Measurements from ENCODE around the gene LSAMP.
"Not testable (repeated sequence)": the region's sequence is repeated elsewhere in the genome, so short reads cannot be mapped to it uniquely, and the experiment has no call there.

Gene LSAMP

GRCh38 chr3:115845986-115846385, 599.3 kb downstream of the LSAMP start:
- Histone ChIP-seq H3K4me3 (ENCODE audit: low read length) (no peak overlapping the region), H3K4me1 (ENCODE audit: insufficient read depth, low read length) (no peaks in the 10 kb centered on the region), H2AFZ (ENCODE audit: low read depth, low read length) (no peak overlapping the region), H3K9me3 (ENCODE audit: low read length) (no peaks in the 10 kb centered on the region), H3K36me3 (ENCODE audit: insufficient read depth, low read length) (no peaks in the 10 kb centered on the region), H3K27me3 (ENCODE audit: insufficient read depth, low read length) (no peaks in the 10 kb centered on the region)

DNA sequence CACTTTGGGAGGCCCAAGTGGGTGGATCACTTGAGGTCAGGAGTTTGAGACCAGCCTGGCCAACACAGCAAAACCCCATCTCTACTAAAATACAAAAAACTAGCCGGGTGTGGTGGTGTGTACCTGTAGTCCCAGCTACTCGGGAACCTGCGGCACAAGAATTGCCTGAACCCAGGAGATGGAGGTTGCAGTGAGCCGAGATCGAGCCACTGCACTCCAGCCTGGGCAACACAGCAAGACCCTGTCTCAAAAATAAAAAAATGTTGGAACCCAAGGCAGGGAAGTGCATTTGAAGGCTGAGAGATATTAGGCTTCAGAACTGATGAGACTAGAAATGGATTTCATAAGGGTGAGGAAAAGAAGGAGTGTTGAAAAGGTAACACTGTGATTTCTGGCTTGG, 600.6 kb downstream of the LSAMP start:
- not testable (repeated sequence) for H3K9me3 ChIP-seq (ENCODE audit: low read length); H3K27me3 ChIP-seq (ENCODE audit: insufficient read depth, low read length); H3K4me3 ChIP-seq (ENCODE audit: low read length); H3K36me3 ChIP-seq (ENCODE audit: insufficient read depth, low read length); H3K4me1 ChIP-seq (ENCODE audit: insufficient read depth, low read length); H2AFZ ChIP-seq (ENCODE audit: low read depth, low read length)

DNA sequence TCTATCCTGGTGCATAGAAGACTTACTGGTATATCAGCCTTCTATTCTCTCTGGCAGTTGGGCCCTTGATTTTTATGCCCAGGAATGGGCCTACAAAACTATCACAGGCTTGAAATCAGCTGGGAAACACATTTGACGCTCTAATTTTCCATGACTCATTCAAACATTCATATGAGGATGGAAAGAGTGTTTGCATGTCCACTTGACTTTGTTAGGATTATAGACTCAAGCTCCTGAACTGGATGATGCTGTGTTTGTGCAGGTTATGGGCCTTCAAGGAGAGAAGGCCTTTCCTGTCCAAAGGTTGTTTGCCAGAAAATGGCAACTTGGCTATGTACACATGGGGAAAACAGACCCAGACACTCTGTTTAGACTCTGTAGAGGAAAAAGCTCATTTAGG, 602.1 kb downstream of the LSAMP start:
- Histone ChIP-seq H2AFZ (ENCODE audit: low read depth, low read length) (no peak overlapping the region), H3K9me3 (ENCODE audit: low read length) (no peaks in the 10 kb centered on the region), H3K36me3 (ENCODE audit: insufficient read depth, low read length) (no peaks in the 10 kb centered on the region), H3K4me3 (ENCODE audit: low read length) (no peak overlapping the region), H3K27me3 (ENCODE audit: insufficient read depth, low read length) (no peaks in the 10 kb centered on the region), H3K4me1 (ENCODE audit: insufficient read depth, low read length) (no peaks in the 10 kb centered on the region)

- no peaks in the 10 kb centered on the region for H3K36me3 ChIP-seq (ENCODE audit: insufficient read depth, low read length)
Observed at GRCh38 chr3:115839246-115839645, 606.0 kb downstream of the LSAMP start.

GRCh38 chr3:115838786-115839185, 606.5 kb downstream of the LSAMP start:
- Histone ChIP-seq H2AFZ (ENCODE audit: low read depth, low read length) (no peak overlapping the region), H3K27me3 (ENCODE audit: insufficient read depth, low read length) (no peaks in the 10 kb centered on the region), H3K9me3 (ENCODE audit: low read length) (no peaks in the 10 kb centered on the region), H3K4me1 (ENCODE audit: insufficient read depth, low read length) (no peaks in the 10 kb centered on the region), H3K4me3 (ENCODE audit: low read length) (no peak overlapping the region), H3K36me3 (ENCODE audit: insufficient read depth, low read length) (no peaks in the 10 kb centered on the region)

More at GRCh38 chr3:115839246-115839645, 606.0 kb downstream of the LSAMP start:
- no peaks in the 10 kb centered on the region for H3K27me3 ChIP-seq (ENCODE audit: insufficient read depth, low read length)
- H3K4me1 ChIP-seq (ENCODE audit: insufficient read depth, low read length) = no peaks in the 10 kb centered on the region
- H3K9me3 ChIP-seq (ENCODE audit: low read length) = no peaks in the 10 kb centered on the region
- no peak overlapping the region for H3K4me3 ChIP-seq (ENCODE audit: low read length)
- H2AFZ ChIP-seq (ENCODE audit: low read depth, low read length) = no peak overlapping the region

GRCh38 chr3:115836944-115837343, 608.3 kb downstream of the LSAMP start:
- H3K27me3 ChIP-seq (ENCODE audit: insufficient read depth, low read length) = no peaks in the 10 kb centered on the region
- H3K4me3 ChIP-seq (ENCODE audit: low read length) = no peak overlapping the region
- H2AFZ ChIP-seq (ENCODE audit: low read depth, low read length) = no peak overlapping the region
- no peaks in the 10 kb centered on the region for H3K36me3 ChIP-seq (ENCODE audit: insufficient read depth, low read length)
- no peaks in the 10 kb centered on the region for H3K4me1 ChIP-seq (ENCODE audit: insufficient read depth, low read length)
- H3K9me3 ChIP-seq (ENCODE audit: low read length) = no peaks in the 10 kb centered on the region

DNA sequence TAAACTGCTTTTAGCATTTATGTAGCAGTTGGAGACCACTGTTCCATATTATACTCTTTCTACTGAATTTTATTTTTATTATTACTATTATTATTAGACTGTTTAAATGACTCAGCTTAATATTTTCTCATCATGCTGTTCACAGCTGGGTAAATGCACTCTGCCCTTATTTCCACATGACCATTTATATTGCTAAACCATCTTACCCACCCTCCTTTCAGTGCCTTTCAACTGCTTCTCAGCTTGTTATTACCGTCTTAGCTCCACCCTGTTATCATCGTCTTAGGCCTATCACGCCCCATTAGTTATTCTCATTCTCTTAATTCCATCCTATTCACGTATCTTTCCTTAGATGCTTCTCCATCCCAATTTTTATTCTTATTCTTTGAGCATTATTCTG, 609.3 kb downstream of the LSAMP start:
- Histone ChIP-seq H2AFZ (ENCODE audit: low read depth, low read length) (no peak overlapping the region), H3K4me1 (ENCODE audit: insufficient read depth, low read length) (peaks cover 3% of the 10 kb centered on the region), H3K27me3 (ENCODE audit: insufficient read depth, low read length) (no peaks in the 10 kb centered on the region), H3K4me3 (ENCODE audit: low read length) (no peak overlapping the region), H3K9me3 (ENCODE audit: low read length) (no peaks in the 10 kb centered on the region), H3K36me3 (ENCODE audit: insufficient read depth, low read length) (no peaks in the 10 kb centered on the region)

GRCh38 chr3:115834068-115834467, 611.2 kb downstream of the LSAMP start:
- Histone ChIP-seq H3K36me3 (ENCODE audit: insufficient read depth, low read length) (no peaks in the 10 kb centered on the region), H3K27me3 (ENCODE audit: insufficient read depth, low read length) (no peaks in the 10 kb centered on the region)

GRCh38 chr3:115833074-115833473, 612.2 kb downstream of the LSAMP start:
- Histone ChIP-seq H3K4me3 (ENCODE audit: low read length) (no peak overlapping the region), H3K9me3 (ENCODE audit: low read length) (no peaks in the 10 kb centered on the region), H3K27me3 (ENCODE audit: insufficient read depth, low read length) (no peaks in the 10 kb centered on the region), H3K4me1 (ENCODE audit: insufficient read depth, low read length) (peaks cover 4% of the 10 kb centered on the region), H3K36me3 (ENCODE audit: insufficient read depth, low read length) (no peaks in the 10 kb centered on the region), H2AFZ (ENCODE audit: low read depth, low read length) (no peak overlapping the region)

More at GRCh38 chr3:115834068-115834467, 611.2 kb downstream of the LSAMP start:
- H3K4me1 ChIP-seq (ENCODE audit: insufficient read depth, low read length) = peaks cover 4% of the 10 kb centered on the region
- no peaks in the 10 kb centered on the region for H3K9me3 ChIP-seq (ENCODE audit: low read length)
- no peak overlapping the region for H2AFZ ChIP-seq (ENCODE audit: low read depth, low read length)
- no peak overlapping the region for H3K4me3 ChIP-seq (ENCODE audit: low read length)

DNA sequence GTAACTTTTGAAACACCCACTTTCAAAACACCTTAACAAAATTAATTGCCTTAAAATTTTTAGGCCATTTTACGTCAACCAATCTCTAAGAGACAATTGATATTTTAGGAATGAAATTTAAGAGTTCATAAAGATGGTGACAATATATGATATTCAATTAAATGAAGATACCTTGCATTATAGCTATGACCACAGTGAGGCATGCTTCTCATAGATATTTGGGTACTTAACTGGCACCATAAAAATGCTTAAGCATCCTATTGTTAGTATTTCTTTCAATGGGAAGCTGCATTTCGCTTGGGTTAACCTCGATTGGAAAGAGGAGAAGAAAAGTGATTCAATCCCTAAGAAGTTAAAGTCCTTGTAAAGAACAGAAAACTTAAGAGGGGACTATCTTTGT, 613.0 kb downstream of the LSAMP start:
- Histone ChIP-seq H3K4me3 (ENCODE audit: low read length) (no peak overlapping the region), H3K4me1 (ENCODE audit: insufficient read depth, low read length) (peaks cover 4% of the 10 kb centered on the region), H3K36me3 (ENCODE audit: insufficient read depth, low read length) (no peaks in the 10 kb centered on the region), H3K9me3 (ENCODE audit: low read length) (no peaks in the 10 kb centered on the region), H2AFZ (ENCODE audit: low read depth, low read length) (no peak overlapping the region), H3K27me3 (ENCODE audit: insufficient read depth, low read length) (no peaks in the 10 kb centered on the region)

DNA sequence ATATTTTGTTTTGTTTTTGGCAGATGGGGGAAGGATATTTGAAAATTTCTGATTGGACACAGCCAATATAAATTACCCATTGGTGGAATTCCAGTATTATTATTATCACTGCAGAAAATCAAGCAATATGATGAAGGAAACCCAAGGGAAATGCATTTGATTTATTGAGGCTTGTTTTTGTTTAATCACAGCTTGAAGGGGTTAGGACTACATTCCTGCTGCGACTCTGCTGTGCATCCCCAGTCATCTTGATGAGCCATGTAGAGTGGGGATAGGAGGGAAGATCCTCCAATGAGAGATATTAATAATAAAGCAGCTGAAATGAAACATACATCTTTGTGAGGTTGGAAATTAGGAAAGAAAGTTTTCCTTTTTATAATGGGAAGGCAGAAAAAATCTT, 613.4 kb downstream of the LSAMP start:
- Histone ChIP-seq H3K36me3 (ENCODE audit: insufficient read depth, low read length) (no peaks in the 10 kb centered on the region), H3K27me3 (ENCODE audit: insufficient read depth, low read length) (no peaks in the 10 kb centered on the region), H3K4me1 (ENCODE audit: insufficient read depth, low read length) (peaks cover 4% of the 10 kb centered on the region), H3K4me3 (ENCODE audit: low read length) (no peak overlapping the region), H3K9me3 (ENCODE audit: low read length) (no peaks in the 10 kb centered on the region), H2AFZ (ENCODE audit: low read depth, low read length) (no peak overlapping the region)

DNA sequence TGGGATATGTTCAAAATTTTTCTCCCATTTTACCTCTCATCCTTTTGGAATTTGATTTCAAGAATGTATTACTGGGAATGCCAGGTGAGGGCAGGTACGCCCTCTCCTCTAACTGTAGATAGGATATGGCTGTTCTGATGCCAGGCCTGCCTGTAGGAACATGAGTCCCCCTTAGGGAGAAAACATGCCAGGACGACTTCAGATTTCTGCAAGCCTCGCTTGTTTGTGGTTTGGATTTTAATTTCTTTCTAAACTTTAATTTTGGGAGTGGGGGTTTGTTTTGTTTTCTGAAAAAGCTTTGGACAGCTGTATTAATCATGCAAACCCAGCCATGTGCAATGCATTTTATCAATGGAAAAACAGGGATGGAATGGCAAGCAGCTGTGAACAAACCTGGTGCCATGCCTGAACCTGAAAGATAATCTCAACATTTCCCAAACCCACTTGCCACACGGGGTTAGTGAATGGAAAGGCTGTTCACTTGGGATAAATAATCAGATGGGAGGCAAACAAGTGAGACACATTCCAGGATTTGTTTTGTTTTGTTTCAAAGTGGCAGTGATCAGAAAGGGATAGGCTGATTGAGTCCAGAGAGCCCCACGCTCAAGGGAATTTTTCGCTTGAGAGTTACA, 614.4 kb downstream of the LSAMP start:
- H3K4me3 ChIP-seq (ENCODE audit: low read length) = no peak overlapping the region
- no peak overlapping the region for H2AFZ ChIP-seq (ENCODE audit: low read depth, low read length)
- H3K27me3 ChIP-seq (ENCODE audit: insufficient read depth, low read length) = no peaks in the 10 kb centered on the region
- no peaks in the 10 kb centered on the region for H3K9me3 ChIP-seq (ENCODE audit: low read length)
- H3K4me1 ChIP-seq (ENCODE audit: insufficient read depth, low read length) = peaks cover 4% of the 10 kb centered on the region
- H3K36me3 ChIP-seq (ENCODE audit: insufficient read depth, low read length) = no peaks in the 10 kb centered on the region

- H3K27me3 ChIP-seq (ENCODE audit: insufficient read depth, low read length) = no peaks in the 10 kb centered on the region
- H3K9me3 ChIP-seq (ENCODE audit: low read length) = no peaks in the 10 kb centered on the region
- no peak overlapping the region for H2AFZ ChIP-seq (ENCODE audit: low read depth, low read length)
- no peaks in the 10 kb centered on the region for H3K36me3 ChIP-seq (ENCODE audit: insufficient read depth, low read length)
- no peak overlapping the region for H3K4me3 ChIP-seq (ENCODE audit: low read length)
- peaks cover 4% of the 10 kb centered on the region for H3K4me1 ChIP-seq (ENCODE audit: insufficient read depth, low read length)
Observed at GRCh38 chr3:115828401-115828800, 616.9 kb downstream of the LSAMP start.

DNA sequence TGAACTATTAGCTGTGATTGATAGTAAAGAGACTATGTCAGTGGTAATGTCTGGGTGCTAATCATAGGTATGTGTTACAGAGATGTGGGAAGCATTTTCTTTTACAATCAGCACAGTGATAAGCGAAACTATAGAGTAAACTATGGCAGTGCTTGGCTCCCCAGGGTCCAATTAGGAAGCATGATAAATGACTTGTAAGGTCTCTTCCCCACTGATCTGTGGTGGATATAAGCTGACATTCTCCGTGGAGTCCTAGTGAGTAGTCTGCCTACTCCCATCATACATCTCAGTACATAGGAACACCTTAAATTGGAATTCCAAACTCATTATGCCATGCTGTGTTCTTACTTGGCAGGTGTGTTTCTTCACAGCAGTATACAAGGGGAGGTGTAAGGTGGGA, 617.8 kb downstream of the LSAMP start:
- H3K36me3 ChIP-seq (ENCODE audit: insufficient read depth, low read length) = no peaks in the 10 kb centered on the region
- no peaks in the 10 kb centered on the region for H3K9me3 ChIP-seq (ENCODE audit: low read length)
- peaks cover 4% of the 10 kb centered on the region for H3K4me1 ChIP-seq (ENCODE audit: insufficient read depth, low read length)
- H2AFZ ChIP-seq (ENCODE audit: low read depth, low read length) = no peak overlapping the region
- no peak overlapping the region for H3K4me3 ChIP-seq (ENCODE audit: low read length)
- H3K27me3 ChIP-seq (ENCODE audit: insufficient read depth, low read length) = no peaks in the 10 kb centered on the region
